Left renal pelvis (tissue), 4 donors: ENCODE data around the gene IMPA2. TPM values are rescaled to one million over a fixed set of nuclear protein-coding genes. Genes with fewer than 3 reads are reported as not detected.

Source experiments
- DNase-seq, 4 donors: peaks; one replicate each; pipeline ENCODE4 v3.0.0-alpha.2; 2013; ENCODE audit warnings: low read depth in 4 of 4, low spot score in 3 of 4
- polyA plus RNA-seq, 4 donors: library from polyadenylated mRNA; unstranded; fragments of 120-200 nt; gene quantifications; one replicate each; pipeline ENCODE4 v1.2.1, GENCODE V29; 2013; ENCODE audit not compliant: insufficient read length in 4 of 4

IMPA2 gene
- polyA plus RNA-seq, 4 donors: 8.7 to 105 (median 81.7) TPM

- no peak for DNase-seq
Observed at GRCh38 chr18:11987527-11987926, 6.2 kb downstream of the IMPA2 start.

GRCh38 chr18:11989174-11989573, 7.9 kb downstream of the IMPA2 start:
- DNase-seq: no peak

GRCh38 chr18:11989966-11990380, 8.7 kb downstream of the IMPA2 start:
- DNase-seq: no peak

GRCh38 chr18:11990539-11990938, 9.2 kb downstream of the IMPA2 start:
- DNase-seq: no peak

- DNase-seq: no peak
Observed at GRCh38 chr18:11991021-11991795, 9.9 kb downstream of the IMPA2 start.

- no peak for DNase-seq
Observed at GRCh38 chr18:11992096-11992790, 10.9 kb downstream of the IMPA2 start.

GRCh38 chr18:11993264-11993916, 12.1 kb downstream of the IMPA2 start:
- no peak for DNase-seq

- no peak for DNase-seq
Observed at GRCh38 chr18:11994336-11994702, 13.0 kb downstream of the IMPA2 start.

GRCh38 chr18:11994703-11995444, 13.6 kb downstream of the IMPA2 start:
- DNase-seq: no peak

- DNase-seq: no peak
Observed at GRCh38 chr18:11995445-11996189, 14.3 kb downstream of the IMPA2 start.

GRCh38 chr18:11996190-11996754, 15.0 kb downstream of the IMPA2 start:
- DNase-seq: no peak

GRCh38 chr18:11996907-11997306, 15.6 kb downstream of the IMPA2 start:
- DNase-seq: no peak

GRCh38 chr18:11997466-11997865, 16.2 kb downstream of the IMPA2 start:
- no peak for DNase-seq

- no peak for DNase-seq
Observed at GRCh38 chr18:11998193-11998592, 16.9 kb downstream of the IMPA2 start.

GRCh38 chr18:11999429-11999828, 18.1 kb downstream of the IMPA2 start:
- no peak for DNase-seq

- no peak for DNase-seq
Observed at GRCh38 chr18:12000072-12000659, 18.9 kb downstream of the IMPA2 start.

- no peak for DNase-seq
Observed at GRCh38 chr18:12001421-12001820, 20.1 kb downstream of the IMPA2 start.

GRCh38 chr18:12003894-12004293, 22.6 kb downstream of the IMPA2 start:
- DNase-seq: no peak
